ENCODE results near the gene PRKG2. TPM values are rescaled to one million over a fixed set of nuclear protein-coding genes. Genes with fewer than 3 reads are reported as not detected.

PRKG2 gene
- polyA plus RNA-seq, 2 of the 4 experiments (the other 2 are of a cell fraction): 0.96 to 5.3 TPM

- Histone ChIP-seq H3K4me1 (no peaks in the 10 kb centered on the region), H3K27ac (no peak overlapping the region), H3K9me3 (no peaks in the 10 kb centered on the region), H3K4me2 (no peak overlapping the region), H3K4me3 (no peak overlapping the region)
- CTCF ChIA-PET: no interaction called here
- POLR2A ChIA-PET: no interaction called here
- no peak for TF ChIP-seq ZNF302 (CRISPR knock-in tag; IDR thresholded peaks at IDR 0.05)
- no peak for TF ChIP-seq MAFK (IDR thresholded peaks at IDR 0.05; ENCODE audit: partially characterized antibody)
- TF ChIP-seq MAX (IDR thresholded peaks at IDR 0.05): no peak
- no peak for TF ChIP-seq SREBF2 (IDR thresholded peaks at IDR 0.05)
- TF ChIP-seq SMC3 (IDR thresholded peaks at IDR 0.05): no peak
- TF ChIP-seq HES2 (IDR thresholded peaks at IDR 0.05): no peak
- TF ChIP-seq KDM1A (IDR thresholded peaks at IDR 0.05; ENCODE audit: low read depth): no peak
- no peak for TF ChIP-seq EHF (CRISPR knock-in tag; IDR thresholded peaks at IDR 0.05)
- TF ChIP-seq HOXA7 (CRISPR knock-in tag; IDR thresholded peaks at IDR 0.05): no peak
- no peak for TF ChIP-seq NFE2L2 (conservative IDR thresholded peaks at IDR 0.05; ENCODE audit: low read length)
- no peak for TF ChIP-seq ATOH8 (CRISPR knock-in tag; IDR thresholded peaks at IDR 0.05; ENCODE audit: low read depth)
- FAIRE-seq (no peak), ATAC-seq (no peak), DNase-seq (ENCODE audit: low read depth in 1 of 2, low spot score in 1 of 2) (no peak)
Measured at GRCh38 chr4:81061344-81061730, 153.7 kb downstream of the PRKG2 start.

- ATAC-seq (no peak), DNase-seq (ENCODE audit: low read depth in 1 of 2, low spot score in 1 of 2) (no peak), FAIRE-seq (no peak)
- no peak overlapping the region for H3K4me3 ChIP-seq
- no peak overlapping the region for H3K27ac ChIP-seq
- TF ChIP-seq HOXA7 (CRISPR knock-in tag; IDR thresholded peaks at IDR 0.05) (no peak), CHD2 (IDR thresholded peaks at IDR 0.05; ENCODE audit: low read length, partially characterized antibody) (no peak), HOXB13 (CRISPR knock-in tag; IDR thresholded peaks at IDR 0.05; ENCODE audit: low read depth) (no peak), SREBF2 (IDR thresholded peaks at IDR 0.05) (no peak), KDM5A (IDR thresholded peaks at IDR 0.05) (no peak), NR3C1 (IDR thresholded peaks at IDR 0.05) (no peak), PBX3 (IDR thresholded peaks at IDR 0.05) (no peak), USF2 (IDR thresholded peaks at IDR 0.05) (no peak), EHMT2 (IDR thresholded peaks at IDR 0.05; ENCODE audit: low read depth) (no peak), EP300 (IDR thresholded peaks at IDR 0.05) (no peak), RCOR1 (IDR thresholded peaks at IDR 0.05; ENCODE audit: low read depth, low read length) (no peak), HES2 (IDR thresholded peaks at IDR 0.05) (no peak), SMC3 (IDR thresholded peaks at IDR 0.05) (no peak), EHF (CRISPR knock-in tag; IDR thresholded peaks at IDR 0.05) (no peak)
- 39% methylated on average over 6 of the region's 6 CpGs for WGBS (ENCODE audit: missing lambda C conversion rate)
- no peaks in the 10 kb centered on the region for H3K9me3 ChIP-seq
- POLR2A ChIA-PET: no interaction called here
- no peaks in the 10 kb centered on the region for H3K4me1 ChIP-seq
- no peak overlapping the region for H3K4me2 ChIP-seq
- CTCF ChIA-PET: no interaction called here
Measured at GRCh38 chr4:81060587-81061343, 154.3 kb downstream of the PRKG2 start.

- CTCF ChIA-PET: interaction anchor here (1.2 kb wide), 1 partner anchor 11 kb away, joined by 3 read pairs; no protein-coding TSS in a partner anchor
- Histone ChIP-seq H3K4me3 (no peak overlapping the region), H3K4me1 (no peaks in the 10 kb centered on the region), H3K9me3 (no peaks in the 10 kb centered on the region), H3K27ac (no peak overlapping the region), H3K4me2 (no peak overlapping the region)
- DNase-seq (ENCODE audit: low read depth in 1 of 2, low spot score in 1 of 2) (no peak), ATAC-seq (no peak), FAIRE-seq (no peak)
- 0% methylated on average over 1 of the region's 1 CpG for WGBS (ENCODE audit: missing lambda C conversion rate)
- POLR2A ChIA-PET: no interaction called here
- no peak for TF ChIP-seq CTCF (IDR thresholded peaks at IDR 0.05)
- TF ChIP-seq POLR2AphosphoS2 (conservative IDR thresholded peaks at IDR 0.05; ENCODE audit: low read length): no peak
- TF ChIP-seq JUN (IDR thresholded peaks at IDR 0.05): no peak
- TF ChIP-seq EHMT2 (IDR thresholded peaks at IDR 0.05; ENCODE audit: low read depth): no peak
- TF ChIP-seq ZNF302 (CRISPR knock-in tag; IDR thresholded peaks at IDR 0.05): no peak
- TF ChIP-seq MAX (IDR thresholded peaks at IDR 0.05): no peak
- no peak for TF ChIP-seq BHLHE40 (IDR thresholded peaks at IDR 0.05; ENCODE audit: low read depth, low read length)
- TF ChIP-seq HOXB13 (CRISPR knock-in tag; IDR thresholded peaks at IDR 0.05; ENCODE audit: low read depth): no peak
- no peak for TF ChIP-seq RCOR1 (IDR thresholded peaks at IDR 0.05; ENCODE audit: low read depth, low read length)
- TF ChIP-seq HEYL (CRISPR knock-in tag; IDR thresholded peaks at IDR 0.05): no peak
- no peak for TF ChIP-seq SREBF2 (IDR thresholded peaks at IDR 0.05)
- TF ChIP-seq CHD4 (IDR thresholded peaks at IDR 0.05; ENCODE audit: borderline replicate concordance): no peak
- TF ChIP-seq NR3C1 (IDR thresholded peaks at IDR 0.05): no peak
- TF ChIP-seq USF2 (IDR thresholded peaks at IDR 0.05): no peak
Measured at GRCh38 chr4:81058621-81059020, 156.4 kb downstream of the PRKG2 start.
